Spinal cord (tissue), 10 donors: ENCODE data around the gene POFUT2. TPM values are rescaled to one million over a fixed set of nuclear protein-coding genes. Genes with fewer than 3 reads are reported as not detected.
"Not testable (repeated sequence)": the region's sequence is repeated elsewhere in the genome, so short reads cannot be mapped to it uniquely, and the experiment has no call there.

Source experiments
- DNase-seq, 6 donors: peaks; one replicate each; pipeline versions ENCODE4 v3.0.0 to v3.0.0-alpha.2; 2013 to 2015; ENCODE audit warnings: low spot score in 6 of 6, low read depth in 4 of 6
- H3K27ac ChIP-seq: one replicate; pipeline ENCODE4 v1.5.1; 2013; ENCODE audit warnings: low read depth, low read length, control low read depth
- H3K27me3 ChIP-seq: one replicate; pipeline ENCODE4 v1.6.1; 2013; ENCODE audit warnings: low read length; ENCODE audit not compliant: control insufficient read depth, insufficient read depth
- H3K36me3 ChIP-seq: one replicate; pipeline ENCODE4 v1.6.1; 2013; ENCODE audit warnings: low read length; ENCODE audit not compliant: control insufficient read depth, insufficient read depth
- H3K4me1 ChIP-seq: one replicate; pipeline ENCODE4 v1.6.1; 2013; ENCODE audit warnings: low read length; ENCODE audit not compliant: control insufficient read depth, insufficient read depth
- H3K4me3 ChIP-seq: one replicate; pipeline ENCODE4 v1.5.1; 2013; ENCODE audit warnings: low read depth, low read length, control low read depth
- H3K9me3 ChIP-seq: one replicate; pipeline ENCODE4 v1.6.1; 2013; ENCODE audit warnings: low read length; ENCODE audit not compliant: control insufficient read depth, insufficient read depth
- WGBS: methylation state at CpG from one replicate; pipeline ENCODE4 v1.1.5; 2013; ENCODE audit warnings: missing lambda C conversion rate; ENCODE audit not compliant: insufficient coverage; 5-methylcytosine and 5-hydroxymethylcytosine counted together
- polyA plus RNA-seq, 2 donors: library from polyadenylated mRNA; unstranded; fragments of 120-200 nt; gene quantifications; one replicate each; pipeline ENCODE4 v1.2.1, GENCODE V29; 2013; ENCODE audit not compliant: insufficient read length in 2 of 2
- total RNA-seq, 2 donors: library from RNA; depleted of rRNA in 1 of 2; stranded (reverse); fragments of 120-200 nt in 1 of 2; fragments of >200 nt in 1 of 2; gene quantifications; one replicate each; pipeline versions ENCODE4 v1.2.3 to v1.2.4, GENCODE V29; 2013 to 2014
- donor health status: healthy.

Gene POFUT2
- total and polyA plus RNA-seq, 4 donors = 19.8 to 36.0 (median 33.5) TPM

DNA sequence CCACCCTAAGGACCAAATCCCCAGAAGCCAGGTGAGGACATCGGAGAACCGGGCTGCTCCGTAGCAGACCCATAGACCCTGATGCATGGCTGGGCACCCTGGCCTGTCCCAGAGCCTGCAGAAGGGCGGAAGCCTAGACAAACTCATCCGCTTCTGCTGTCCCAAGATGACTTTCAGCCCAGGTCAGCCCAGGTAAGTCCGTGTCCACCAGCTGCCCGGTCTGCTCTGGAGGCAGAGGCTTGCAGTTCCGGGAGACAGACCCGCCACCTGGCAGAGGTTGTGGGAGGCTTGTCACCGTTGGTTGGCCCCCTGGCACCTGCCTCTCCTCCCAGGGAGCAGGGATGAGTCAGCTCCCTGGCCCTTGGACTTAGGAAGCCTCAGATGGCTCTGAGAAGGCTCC, 22.8 kb upstream of the POFUT2 start:
- DNase-seq = no peak
- no peak overlapping the region for H3K27ac ChIP-seq
- no peak overlapping the region for H3K4me3 ChIP-seq
- WGBS = 96% methylated on average over 10 of the region's 10 CpGs
- H3K27me3 ChIP-seq = no peaks in the 10 kb centered on the region
- H3K9me3 ChIP-seq = no peaks in the 10 kb centered on the region
- peaks cover 5% of the 10 kb centered on the region for H3K36me3 ChIP-seq
- peaks cover 38% of the 10 kb centered on the region for H3K4me1 ChIP-seq

DNA sequence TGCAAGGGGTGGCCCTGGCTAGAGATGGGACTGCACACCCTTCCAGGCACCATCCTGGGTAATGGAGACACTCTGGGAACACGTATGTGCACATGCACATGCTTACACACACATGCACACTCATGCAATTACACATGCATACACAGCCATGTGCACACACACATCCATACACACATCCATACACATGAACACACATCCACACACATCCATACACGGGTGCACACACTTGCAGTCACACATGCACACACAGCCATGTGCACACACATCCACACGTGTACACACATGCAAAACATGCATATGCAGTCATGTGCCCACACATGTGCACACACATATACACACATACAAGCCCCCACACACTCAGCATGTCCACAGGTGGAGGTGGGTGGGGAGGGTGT, 22.3 kb upstream of the POFUT2 start:
- DNase-seq = no peak
- Histone ChIP-seq H3K27me3 (no peaks in the 10 kb centered on the region), H3K9me3 (no peaks in the 10 kb centered on the region), H3K4me1 (peaks cover 38% of the 10 kb centered on the region), H3K27ac (no peak overlapping the region), H3K4me3 (no peak overlapping the region), H3K36me3 (peaks cover 5% of the 10 kb centered on the region)
- 95% methylated on average over 2 of the region's 3 CpGs for WGBS

DNA sequence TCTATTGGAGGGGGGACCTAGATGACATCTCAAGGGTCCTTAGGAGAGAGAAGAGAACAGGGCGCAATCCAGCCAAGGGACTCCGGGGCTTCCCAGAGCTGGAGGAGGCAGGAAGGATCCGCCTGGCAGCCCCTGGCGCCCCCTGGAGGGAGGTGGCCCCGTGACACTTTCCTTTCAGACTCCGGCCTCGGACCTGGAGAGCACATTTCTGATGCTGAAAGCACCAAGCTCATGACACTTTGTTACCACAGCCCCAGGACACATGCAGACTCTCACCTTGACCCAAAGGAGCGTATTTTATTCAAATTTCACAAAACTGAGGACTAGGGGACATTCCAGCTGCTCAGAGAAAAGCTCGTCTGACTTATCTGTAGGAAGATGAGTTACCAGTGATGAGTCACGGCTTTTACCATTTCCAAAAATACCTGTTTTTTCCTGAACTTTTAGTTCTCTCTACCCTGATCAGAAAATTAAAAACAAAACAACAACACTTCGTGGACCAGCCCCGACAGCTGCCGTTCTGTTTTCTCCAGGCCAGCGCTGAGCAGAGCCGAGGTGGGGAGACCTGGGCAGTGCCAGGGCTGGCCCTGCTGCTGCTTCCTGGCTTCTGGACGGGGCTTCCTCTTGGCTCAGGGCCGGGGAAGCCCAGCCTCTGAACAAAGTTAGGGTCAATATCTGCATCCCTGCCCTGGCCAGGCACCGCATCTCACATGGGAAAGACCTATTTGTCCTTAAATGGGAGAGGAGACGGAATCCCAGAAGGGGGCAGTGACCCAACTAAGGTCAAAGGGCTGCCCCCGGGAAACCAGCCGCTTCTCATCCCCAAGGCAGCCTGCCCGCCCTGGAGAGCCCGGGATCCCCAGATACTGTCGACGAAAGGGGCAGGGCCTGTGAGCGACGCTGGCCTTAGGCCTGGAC, 21.6 kb upstream of the POFUT2 start:
- DNase-seq = no peak
- H3K27ac ChIP-seq = peak overlapping the region; percentile 2
- peaks cover 38% of the 10 kb centered on the region for H3K4me1 ChIP-seq
- 65% methylated on average over 24 of the region's 27 CpGs for WGBS
- H3K4me3 ChIP-seq = no peak overlapping the region
- H3K36me3 ChIP-seq = peaks cover 5% of the 10 kb centered on the region
- no peaks in the 10 kb centered on the region for H3K27me3 ChIP-seq
- no peaks in the 10 kb centered on the region for H3K9me3 ChIP-seq

DNA sequence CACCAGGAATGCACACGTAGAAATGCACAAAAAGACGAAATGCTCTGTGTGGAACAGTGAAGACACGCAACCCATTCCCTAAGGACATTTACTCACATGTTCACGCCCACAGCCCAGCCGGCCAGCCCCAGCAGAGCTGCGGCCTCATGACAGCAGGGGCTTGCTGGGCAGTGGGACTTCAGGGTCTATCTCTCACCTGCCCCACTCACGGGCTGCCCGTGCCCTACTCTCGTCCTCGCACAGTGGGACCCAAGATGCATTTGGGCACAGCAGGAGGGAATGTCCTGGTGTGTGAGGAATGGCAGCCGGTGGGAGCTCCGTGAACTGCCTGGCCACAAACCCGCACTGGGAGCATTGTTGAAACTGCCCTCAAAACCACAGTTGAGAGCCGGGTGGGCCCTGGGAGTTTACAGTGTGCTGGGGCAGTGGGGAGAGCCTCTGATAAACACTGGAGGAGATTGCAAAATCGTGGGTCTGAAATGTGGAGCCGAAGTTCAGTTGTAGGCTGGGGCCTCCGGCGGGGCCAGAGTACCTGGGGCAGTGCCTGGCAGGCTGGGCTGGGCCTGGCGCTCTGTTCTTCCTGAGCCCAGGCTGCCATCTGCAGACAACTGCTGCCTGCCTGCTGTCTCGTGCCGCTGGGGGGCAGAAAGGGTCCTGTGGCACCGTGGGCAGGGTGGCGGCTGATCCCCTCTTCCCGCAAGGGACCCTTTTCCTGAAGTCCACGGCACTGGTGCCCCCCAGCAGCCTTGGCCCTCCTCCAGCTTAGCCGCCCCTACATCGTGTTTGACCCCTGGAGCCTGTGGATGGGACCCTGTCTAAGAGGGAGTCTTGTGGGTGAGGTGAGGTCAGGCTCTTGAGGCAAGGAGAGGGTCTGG, 20.7 kb upstream of the POFUT2 start:
- 70% methylated on average over 27 of the region's 27 CpGs for WGBS
- DNase-seq = no peak
- H3K36me3 ChIP-seq = peaks cover 5% of the 10 kb centered on the region
- no peak overlapping the region for H3K27ac ChIP-seq
- H3K4me1 ChIP-seq = peaks cover 38% of the 10 kb centered on the region
- no peaks in the 10 kb centered on the region for H3K9me3 ChIP-seq
- no peak overlapping the region for H3K4me3 ChIP-seq
- no peaks in the 10 kb centered on the region for H3K27me3 ChIP-seq

DNA sequence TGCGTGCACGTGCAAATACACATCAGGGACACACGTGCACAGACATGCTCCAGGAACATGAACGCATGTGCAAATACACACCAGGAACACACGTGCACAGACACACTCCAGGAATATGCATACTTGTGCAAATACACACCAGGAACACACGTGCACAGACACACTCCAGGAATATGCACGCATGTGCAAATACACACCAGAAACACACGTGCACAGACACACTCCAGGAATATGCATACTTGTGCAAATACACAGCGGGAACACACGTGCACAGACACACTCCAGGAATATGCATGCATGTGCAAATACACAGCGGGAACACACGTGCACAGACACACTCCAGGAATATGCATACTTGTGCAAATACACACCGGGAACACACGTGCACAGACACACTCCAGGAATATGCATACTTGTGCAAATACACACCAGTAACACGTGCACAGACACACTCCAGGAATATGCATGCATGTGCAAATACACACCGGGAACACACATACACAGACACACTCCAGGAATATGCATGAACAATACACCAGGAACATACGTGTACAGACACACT, 20.0 kb upstream of the POFUT2 start:
- H3K4me1 ChIP-seq = peaks cover 41% of the 10 kb centered on the region
- DNase-seq, H3K9me3 ChIP-seq, H3K27me3 ChIP-seq, H3K4me3 ChIP-seq: not testable (repeated sequence)
- 91% methylated on average over 17 of the region's 17 CpGs for WGBS
- H3K36me3 ChIP-seq = peaks cover 11% of the 10 kb centered on the region
- peak overlapping the region; percentile 69 for H3K27ac ChIP-seq

DNA sequence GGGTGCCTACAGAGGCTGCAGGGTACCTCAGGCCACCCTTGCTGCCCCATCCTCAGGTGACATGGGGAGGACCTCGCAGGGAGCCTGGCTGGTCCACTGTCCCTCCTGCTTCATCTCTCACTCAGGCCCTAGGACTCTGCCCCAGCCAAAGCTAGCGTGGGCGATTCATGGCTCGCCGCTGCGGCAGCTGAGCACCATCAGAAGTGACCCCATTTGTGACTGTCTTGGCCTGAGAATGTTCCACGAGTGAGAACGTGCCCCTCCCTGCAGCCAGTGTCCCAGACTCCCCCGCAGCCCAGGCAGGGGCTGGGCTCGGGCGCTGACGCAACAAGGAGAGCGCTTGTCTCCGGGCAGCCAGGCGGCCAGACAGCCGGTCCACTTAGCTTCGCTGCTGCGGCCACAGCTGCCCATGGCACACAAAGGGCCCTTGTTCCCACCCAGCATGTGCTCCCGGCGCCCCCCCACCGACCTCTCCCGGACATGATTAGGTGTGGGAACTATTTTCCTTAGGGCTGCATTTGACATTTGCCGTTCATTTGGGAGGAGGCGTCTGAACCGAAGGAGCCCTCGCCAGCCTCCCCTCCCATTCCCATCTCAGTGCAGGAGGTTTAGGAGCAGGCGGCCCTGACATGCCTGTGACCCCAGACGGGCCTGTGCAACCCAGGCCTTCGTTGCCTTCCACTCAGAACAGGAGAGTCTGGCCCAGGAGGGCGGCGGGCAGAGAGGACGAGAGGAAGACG, 19.3 kb upstream of the POFUT2 start:
- no peaks in the 10 kb centered on the region for H3K9me3 ChIP-seq
- H3K36me3 ChIP-seq = peaks cover 18% of the 10 kb centered on the region
- peak in 3 of 6 donors; percentile 73 to 89 (median 87) for DNase-seq
- peaks cover 47% of the 10 kb centered on the region for H3K4me1 ChIP-seq
- H3K27ac ChIP-seq = peak overlapping the region; percentile 81
- H3K27me3 ChIP-seq = no peaks in the 10 kb centered on the region
- H3K4me3 ChIP-seq = no peak overlapping the region
- WGBS = 24% methylated on average over 29 of the region's 33 CpGs

DNA sequence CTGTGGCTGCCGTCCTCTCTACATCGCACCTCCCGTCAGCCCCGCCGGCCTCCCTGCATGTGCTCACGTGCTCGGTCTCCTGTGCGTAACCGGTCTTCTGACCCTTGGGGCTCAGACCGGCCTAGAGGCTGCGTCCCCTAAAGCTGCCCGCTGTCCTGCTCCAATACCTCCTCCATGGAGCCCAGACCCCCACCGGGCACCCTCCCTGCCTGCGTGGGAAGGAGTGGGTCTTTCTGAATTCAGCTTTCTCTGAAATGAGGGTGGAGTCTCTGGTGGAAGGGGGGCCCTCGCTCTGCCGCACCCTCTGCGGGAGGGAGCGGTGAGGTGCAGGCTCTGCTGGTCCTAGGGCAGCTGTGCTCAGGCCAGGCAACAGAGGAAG, 18.7 kb upstream of the POFUT2 start:
- DNase-seq = no peak
- Histone ChIP-seq H3K4me3 (no peak overlapping the region), H3K27ac (peak overlapping the region; percentile 81), H3K4me1 (peaks cover 53% of the 10 kb centered on the region), H3K36me3 (peaks cover 23% of the 10 kb centered on the region), H3K9me3 (no peaks in the 10 kb centered on the region), H3K27me3 (no peaks in the 10 kb centered on the region)
- WGBS = 73% methylated on average over 17 of the region's 18 CpGs

DNA sequence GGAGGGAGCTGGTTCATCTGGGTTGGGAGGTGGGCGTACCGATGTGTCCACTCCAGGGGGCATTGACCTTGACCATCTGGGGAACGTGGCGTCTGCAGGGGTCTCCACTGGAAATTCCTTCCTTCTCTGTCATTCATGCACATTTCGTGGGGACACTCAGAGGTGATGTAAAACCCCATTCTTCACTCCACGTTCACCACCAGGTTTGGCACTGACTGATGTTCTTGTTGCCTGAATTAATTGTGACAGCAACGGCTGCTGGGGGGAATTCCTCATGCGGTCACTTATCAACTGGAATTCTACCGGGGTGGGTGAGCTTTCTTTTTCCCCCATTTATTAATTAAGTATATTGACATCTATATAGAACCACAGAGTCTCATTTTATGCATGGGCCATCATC, 18.1 kb upstream of the POFUT2 start:
- Histone ChIP-seq H3K36me3 (peaks cover 29% of the 10 kb centered on the region), H3K9me3 (no peaks in the 10 kb centered on the region), H3K4me3 (no peak overlapping the region), H3K4me1 (peaks cover 57% of the 10 kb centered on the region), H3K27ac (no peak overlapping the region), H3K27me3 (no peaks in the 10 kb centered on the region)
- DNase-seq = no peak
- WGBS = 74% methylated on average over 5 of the region's 9 CpGs

DNA sequence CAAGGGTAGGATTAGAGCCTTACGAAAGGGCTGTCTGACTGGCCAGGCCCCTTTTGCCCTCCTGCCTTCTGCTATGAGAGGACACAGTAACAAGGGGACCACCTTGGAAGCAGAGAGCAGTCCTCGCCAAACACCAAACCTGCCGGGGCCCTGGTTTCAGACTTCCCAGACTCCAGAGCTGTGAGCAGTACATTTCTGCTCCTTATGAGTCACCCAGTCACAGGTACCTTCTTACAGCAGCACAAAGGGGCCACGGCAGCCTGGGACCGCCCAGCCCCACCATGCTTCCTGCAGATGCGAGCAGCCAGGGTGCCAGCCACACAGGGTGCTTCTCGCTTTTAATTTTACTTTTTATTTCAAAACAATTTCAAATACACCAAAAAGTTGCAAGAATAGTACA, 17.2 kb upstream of the POFUT2 start:
- H3K9me3 ChIP-seq = no peaks in the 10 kb centered on the region
- no peaks in the 10 kb centered on the region for H3K27me3 ChIP-seq
- H3K27ac ChIP-seq = no peak overlapping the region
- WGBS = 97% methylated on average over 7 of the region's 7 CpGs
- no peak overlapping the region for H3K4me3 ChIP-seq
- DNase-seq = no peak
- H3K4me1 ChIP-seq = peaks cover 65% of the 10 kb centered on the region
- H3K36me3 ChIP-seq = peaks cover 36% of the 10 kb centered on the region
